A673 (cell line): ENCODE measurements around the gene ATP2A2.

Experiments used
- EZH2 ChIP-seq: fragments of 200-600 bp; sonication (generic); IDR thresholded peaks from 2 replicates; pipeline ENCODE4 v1.6.1; 2017; ENCODE audit warnings: borderline replicate concordance, low read depth, mild to moderate bottlenecking, mixed read lengths, antibody characterized with exemption, low read length; ENCODE audit not compliant: poor library complexity, severe bottlenecking
- TF ChIP-seq, protein P1 (sequence below): fragments of 300-800, 200-600 bp; sonication (generic); conservative IDR thresholded peaks from 2 replicates; pipeline ENCODE4 v1.5.1; 2017; ENCODE audit warnings: low read depth, mild to moderate bottlenecking, antibody characterized with exemption, low read length, moderate library complexity, mixed read lengths

DNA sequence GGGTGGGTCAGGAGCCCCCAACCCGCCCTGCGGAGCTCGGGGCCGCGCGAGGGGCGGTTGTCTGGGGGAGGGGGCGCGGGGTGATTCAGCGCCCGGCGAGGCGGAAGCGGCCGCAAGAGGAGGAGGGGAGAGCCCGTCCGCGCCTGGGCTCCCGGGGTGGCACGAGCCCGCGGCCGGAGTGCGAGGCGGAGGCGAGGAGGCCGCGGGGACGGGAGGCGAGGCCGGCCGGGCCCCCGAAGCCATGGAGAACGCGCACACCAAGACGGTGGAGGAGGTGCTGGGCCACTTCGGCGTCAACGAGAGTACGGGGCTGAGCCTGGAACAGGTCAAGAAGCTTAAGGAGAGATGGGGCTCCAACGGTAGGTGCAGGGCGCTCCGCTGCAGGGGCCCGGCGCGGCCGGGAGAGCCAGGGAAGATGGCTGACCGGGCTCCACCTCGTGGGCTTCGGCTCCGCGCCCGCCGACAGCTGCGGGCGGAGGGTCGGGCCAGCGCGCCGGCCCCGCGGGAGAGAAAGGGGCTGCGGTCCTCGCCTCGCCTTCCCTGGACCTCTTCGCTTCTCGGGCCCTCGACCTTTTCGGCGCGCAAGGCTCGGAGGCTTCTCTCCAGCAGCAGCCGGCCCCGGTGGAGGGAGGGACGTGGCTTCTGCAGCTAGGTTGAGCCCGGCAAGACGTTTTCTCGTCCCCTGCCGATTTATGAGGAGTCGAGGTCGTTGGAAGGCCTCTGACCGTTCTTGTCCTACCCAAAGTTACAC is 677 bp downstream of the ATP2A2 start:
- TF ChIP-seq, protein P1, sequence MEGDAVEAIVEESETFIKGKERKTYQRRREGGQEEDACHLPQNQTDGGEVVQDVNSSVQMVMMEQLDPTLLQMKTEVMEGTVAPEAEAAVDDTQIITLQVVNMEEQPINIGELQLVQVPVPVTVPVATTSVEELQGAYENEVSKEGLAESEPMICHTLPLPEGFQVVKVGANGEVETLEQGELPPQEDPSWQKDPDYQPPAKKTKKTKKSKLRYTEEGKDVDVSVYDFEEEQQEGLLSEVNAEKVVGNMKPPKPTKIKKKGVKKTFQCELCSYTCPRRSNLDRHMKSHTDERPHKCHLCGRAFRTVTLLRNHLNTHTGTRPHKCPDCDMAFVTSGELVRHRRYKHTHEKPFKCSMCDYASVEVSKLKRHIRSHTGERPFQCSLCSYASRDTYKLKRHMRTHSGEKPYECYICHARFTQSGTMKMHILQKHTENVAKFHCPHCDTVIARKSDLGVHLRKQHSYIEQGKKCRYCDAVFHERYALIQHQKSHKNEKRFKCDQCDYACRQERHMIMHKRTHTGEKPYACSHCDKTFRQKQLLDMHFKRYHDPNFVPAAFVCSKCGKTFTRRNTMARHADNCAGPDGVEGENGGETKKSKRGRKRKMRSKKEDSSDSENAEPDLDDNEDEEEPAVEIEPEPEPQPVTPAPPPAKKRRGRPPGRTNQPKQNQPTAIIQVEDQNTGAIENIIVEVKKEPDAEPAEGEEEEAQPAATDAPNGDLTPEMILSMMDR: no peak
- TF ChIP-seq EZH2: no peak
